Measurements from ENCODE around the gene IFNA8.
"Not testable (repeated sequence)": the region's sequence is repeated elsewhere in the genome, so short reads cannot be mapped to it uniquely, and the experiment has no call there.

IFNA8 gene

DNA sequence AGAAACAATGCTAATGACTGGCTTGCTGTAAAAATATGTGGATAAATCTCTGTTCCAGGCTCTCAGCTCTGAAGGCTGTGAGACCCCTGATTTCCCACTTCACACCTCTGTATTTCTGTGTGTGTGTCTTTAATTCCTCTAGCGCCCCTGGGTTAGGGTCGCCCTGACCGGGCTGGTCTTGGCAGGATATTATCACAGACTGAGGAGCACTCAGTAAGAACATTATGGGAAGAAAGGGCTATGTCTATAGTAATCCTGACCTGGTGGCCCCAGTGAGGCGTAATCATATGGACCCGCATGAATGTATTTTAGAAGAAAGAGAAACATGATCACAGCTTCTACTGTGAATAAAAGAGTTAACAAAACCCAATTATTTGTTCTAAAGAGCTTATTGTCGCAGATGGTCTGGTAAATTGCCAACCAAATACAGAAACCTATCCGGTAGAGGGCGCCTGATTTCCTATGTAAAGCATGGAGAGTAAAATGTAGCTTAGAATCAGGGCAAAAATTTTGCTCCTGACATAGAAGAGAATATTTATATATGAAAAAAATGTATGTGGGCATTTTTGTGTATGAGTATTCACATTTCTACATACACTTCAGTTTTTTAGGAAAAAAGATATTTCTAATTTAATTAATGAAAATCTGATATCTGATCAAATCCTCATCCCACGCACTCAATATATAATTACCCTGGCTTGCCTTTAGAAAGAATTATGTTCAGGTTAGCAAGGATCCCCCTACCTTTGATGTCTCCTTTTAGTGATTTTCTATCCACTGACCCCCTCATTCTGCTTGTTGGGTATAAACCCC is 25.5 kb downstream of the IFNA8 start:
- DNase-seq, result peak; percentile 71
- in situ Hi-C loops (cut with HindIII; ENCODE audit: low pct_ligation_motif_present, low sequenced_read_pairs), result no loop called here

DNA sequence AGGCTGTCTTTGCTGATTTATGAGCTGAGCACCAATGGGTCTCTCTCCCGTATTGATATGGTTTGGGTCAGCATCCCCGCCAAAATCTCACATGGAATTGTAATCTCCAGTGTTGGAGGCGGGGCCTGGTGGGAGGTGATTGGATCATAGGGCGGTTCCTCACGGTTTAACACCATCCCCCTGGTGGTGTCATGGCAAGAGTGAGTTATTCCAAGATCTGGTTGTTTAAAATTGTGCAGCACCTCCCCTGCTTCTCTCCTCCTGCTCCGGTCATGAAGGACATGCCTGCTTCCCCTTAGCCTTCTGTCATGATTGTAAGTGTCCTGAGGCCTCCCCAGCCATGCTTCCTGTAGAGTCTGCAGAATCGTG is 26.1 kb downstream of the IFNA8 start:
- H3K27ac ChIP-seq; H3K36me3 ChIP-seq (replicated peaks); in situ Hi-C loops (cut with HindIII; ENCODE audit: low pct_ligation_motif_present, low sequenced_read_pairs); DNase-seq; H3K27me3 ChIP-seq (replicated peaks); H3K4me3 ChIP-seq (ENCODE audit: low read depth, low read length): not testable (repeated sequence)

More for the DNA sequence above, 25.5 kb downstream of the IFNA8 start:
- H3K27ac ChIP-seq, result no peak overlapping the region
- H3K27me3 ChIP-seq (replicated peaks), result no peaks in the 10 kb centered on the region
- no peak overlapping the region for H3K4me3 ChIP-seq (ENCODE audit: low read depth, low read length)
- TF ChIP-seq, protein P1, sequence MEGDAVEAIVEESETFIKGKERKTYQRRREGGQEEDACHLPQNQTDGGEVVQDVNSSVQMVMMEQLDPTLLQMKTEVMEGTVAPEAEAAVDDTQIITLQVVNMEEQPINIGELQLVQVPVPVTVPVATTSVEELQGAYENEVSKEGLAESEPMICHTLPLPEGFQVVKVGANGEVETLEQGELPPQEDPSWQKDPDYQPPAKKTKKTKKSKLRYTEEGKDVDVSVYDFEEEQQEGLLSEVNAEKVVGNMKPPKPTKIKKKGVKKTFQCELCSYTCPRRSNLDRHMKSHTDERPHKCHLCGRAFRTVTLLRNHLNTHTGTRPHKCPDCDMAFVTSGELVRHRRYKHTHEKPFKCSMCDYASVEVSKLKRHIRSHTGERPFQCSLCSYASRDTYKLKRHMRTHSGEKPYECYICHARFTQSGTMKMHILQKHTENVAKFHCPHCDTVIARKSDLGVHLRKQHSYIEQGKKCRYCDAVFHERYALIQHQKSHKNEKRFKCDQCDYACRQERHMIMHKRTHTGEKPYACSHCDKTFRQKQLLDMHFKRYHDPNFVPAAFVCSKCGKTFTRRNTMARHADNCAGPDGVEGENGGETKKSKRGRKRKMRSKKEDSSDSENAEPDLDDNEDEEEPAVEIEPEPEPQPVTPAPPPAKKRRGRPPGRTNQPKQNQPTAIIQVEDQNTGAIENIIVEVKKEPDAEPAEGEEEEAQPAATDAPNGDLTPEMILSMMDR (IDR thresholded peaks at IDR 0.05; ENCODE audit: low read depth, low read length, missing control alignments), result peak; percentile 62
- no peaks in the 10 kb centered on the region for H3K36me3 ChIP-seq (replicated peaks)

DNA sequence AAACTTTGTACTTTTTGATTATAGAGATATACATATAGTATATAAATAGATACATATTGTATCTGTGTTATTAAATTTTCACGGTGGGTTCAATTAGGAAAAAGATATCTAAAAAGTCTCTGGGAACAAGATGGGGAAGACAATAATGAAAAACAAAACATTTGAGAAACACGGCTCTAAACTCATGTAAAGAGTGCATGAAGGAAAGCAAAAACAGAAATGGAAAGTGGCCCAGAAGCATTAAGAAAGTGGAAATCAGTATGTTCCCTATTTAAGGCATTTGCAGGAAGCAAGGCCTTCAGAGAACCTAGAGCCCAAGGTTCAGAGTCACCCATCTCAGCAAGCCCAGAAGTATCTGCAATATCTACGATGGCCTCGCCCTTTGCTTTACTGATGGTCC is 31.2 kb downstream of the IFNA8 start, which contains the start of gene IFNA1:
TSS of gene IFNA1 (plus strand) at position 301 of the 400 bp plus-strand sequence. CDS start at position 370, 69 bp downstream.
- Histone ChIP-seq H3K36me3 (replicated peaks) (no peaks in the 10 kb centered on the region), H3K4me3 (ENCODE audit: low read depth, low read length) (no peak within 1 kb of the TSS), H3K27me3 (replicated peaks) (no peaks in the 10 kb centered on the region), H3K27ac (no peak within 1 kb of the TSS)
- TF ChIP-seq, protein P1 (IDR thresholded peaks at IDR 0.05; ENCODE audit: low read depth, low read length, missing control alignments), result no peak
- no peak for DNase-seq
- in situ Hi-C loops (cut with HindIII; ENCODE audit: low pct_ligation_motif_present, low sequenced_read_pairs), result no loop called here

DNA sequence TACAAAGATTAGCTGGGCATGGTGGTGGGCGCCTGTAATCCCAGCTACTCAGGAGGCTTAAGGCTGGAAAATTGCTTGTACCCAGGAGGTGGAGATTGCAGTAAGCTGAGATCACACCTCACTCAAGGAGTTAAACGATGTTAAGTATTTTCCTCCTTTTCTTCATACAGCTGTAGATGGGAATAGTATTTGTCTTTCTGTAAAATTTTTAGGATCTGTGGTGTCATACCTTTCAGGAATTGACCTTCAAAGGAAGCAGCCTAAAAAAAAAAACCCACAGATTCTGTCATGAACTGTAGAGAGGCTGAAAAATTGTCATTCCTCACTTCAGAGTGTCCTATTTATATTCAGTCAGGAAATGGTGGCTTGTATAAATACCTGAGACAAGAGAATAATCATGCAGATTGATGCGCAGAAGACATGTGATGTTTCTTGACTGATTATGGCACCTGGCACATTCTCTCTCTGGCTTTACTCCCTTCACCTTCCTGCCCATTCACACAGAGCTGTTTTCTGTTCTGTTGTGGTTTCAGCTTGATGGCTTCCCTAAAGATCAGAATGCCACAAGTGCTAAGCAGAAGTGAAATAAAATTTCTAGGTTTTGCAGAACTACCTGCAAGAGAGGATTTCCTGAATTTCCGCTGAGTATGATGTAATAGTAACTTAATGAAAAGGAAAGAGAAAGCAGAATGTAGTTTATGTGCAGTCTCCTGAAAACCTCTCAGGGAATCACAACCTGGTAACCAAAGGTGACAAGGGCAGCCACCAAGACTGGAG is 35.1 kb downstream of the IFNA8 start:
- Histone ChIP-seq H3K27ac (no peak overlapping the region), H3K27me3 (replicated peaks) (no peaks in the 10 kb centered on the region), H3K36me3 (replicated peaks) (no peaks in the 10 kb centered on the region), H3K4me3 (ENCODE audit: low read depth, low read length) (no peak overlapping the region)
- TF ChIP-seq, protein P1 (IDR thresholded peaks at IDR 0.05; ENCODE audit: low read depth, low read length, missing control alignments), result no peak
- in situ Hi-C loops (cut with HindIII; ENCODE audit: low pct_ligation_motif_present, low sequenced_read_pairs), result no loop called here
- DNase-seq, result no peak

DNA sequence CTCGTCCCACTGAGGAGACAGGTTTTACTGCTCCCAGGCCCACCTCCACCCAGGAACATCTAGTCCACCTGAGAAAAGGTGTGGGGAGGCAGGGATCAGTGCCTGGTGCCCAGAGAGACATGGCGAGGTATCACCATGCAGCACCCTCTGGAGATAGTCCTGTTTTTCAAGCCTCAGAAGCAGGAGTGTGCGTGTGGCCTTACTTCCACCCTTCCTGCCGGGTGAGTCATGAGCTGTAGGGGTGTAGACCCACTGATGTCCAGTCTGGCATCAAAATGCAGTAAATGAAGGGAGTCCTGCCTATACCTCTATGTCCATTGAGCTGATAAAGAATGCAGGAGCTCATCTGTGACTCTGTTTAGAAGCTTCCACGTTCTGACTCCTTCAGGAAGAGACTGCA is 40.4 kb downstream of the IFNA8 start:
- DNase-seq; H3K4me3 ChIP-seq (ENCODE audit: low read depth, low read length); H3K27ac ChIP-seq; H3K27me3 ChIP-seq (replicated peaks); in situ Hi-C loops (cut with HindIII; ENCODE audit: low pct_ligation_motif_present, low sequenced_read_pairs); H3K36me3 ChIP-seq (replicated peaks): not testable (repeated sequence)

DNA sequence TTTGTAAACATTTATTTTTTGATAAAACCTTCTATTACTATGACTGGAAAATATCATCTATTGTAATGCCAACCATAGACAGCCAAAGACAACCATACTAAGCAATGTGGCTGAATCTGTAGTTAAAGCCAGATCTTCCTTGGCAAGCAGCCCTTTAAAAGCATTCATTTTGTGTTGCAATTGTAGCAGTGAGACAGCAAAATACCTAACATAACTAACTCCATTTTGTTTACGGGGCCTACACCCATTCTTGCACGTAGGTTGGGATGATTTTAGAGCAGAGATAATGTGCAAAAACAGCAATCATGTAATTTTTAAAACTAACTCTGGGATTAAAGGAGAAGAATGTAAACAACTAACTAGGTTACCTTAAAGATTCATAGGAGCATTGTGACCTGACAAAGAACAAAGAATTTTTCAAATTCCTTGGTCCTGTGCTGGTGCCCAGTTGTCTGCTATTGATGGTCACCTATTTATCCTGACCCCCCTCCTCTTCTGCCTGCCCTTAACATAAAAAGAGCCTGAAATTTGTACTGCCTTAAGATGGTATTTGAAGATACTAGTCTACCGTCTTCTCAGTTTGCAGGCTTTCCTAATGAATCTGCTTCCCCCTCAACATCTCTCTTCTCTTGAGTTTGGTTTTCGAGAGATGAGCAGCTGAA is 41.9 kb downstream of the IFNA8 start:
- H3K4me3 ChIP-seq (ENCODE audit: low read depth, low read length), result no peak overlapping the region
- DNase-seq, result no peak
- H3K27ac ChIP-seq, result no peak overlapping the region
- in situ Hi-C loops (cut with HindIII; ENCODE audit: low pct_ligation_motif_present, low sequenced_read_pairs), result no loop called here
- H3K36me3 ChIP-seq (replicated peaks), result no peaks in the 10 kb centered on the region
- TF ChIP-seq, protein P1 (IDR thresholded peaks at IDR 0.05; ENCODE audit: low read depth, low read length, missing control alignments), result no peak
- H3K27me3 ChIP-seq (replicated peaks), result no peaks in the 10 kb centered on the region

Data from brain microvascular endothelial cell (primary cell).